Fibroblast of skin of back (primary cell): ENCODE measurements around the gene ATG9A.
A peak's percentile ranks its signal among the peaks of the same experiment; 100 is the strongest.

Experiments
- DNase-seq: peaks from one replicate; pipeline ENCODE4 v3.0.0-alpha.2; 2013

ATG9A gene

DNA sequence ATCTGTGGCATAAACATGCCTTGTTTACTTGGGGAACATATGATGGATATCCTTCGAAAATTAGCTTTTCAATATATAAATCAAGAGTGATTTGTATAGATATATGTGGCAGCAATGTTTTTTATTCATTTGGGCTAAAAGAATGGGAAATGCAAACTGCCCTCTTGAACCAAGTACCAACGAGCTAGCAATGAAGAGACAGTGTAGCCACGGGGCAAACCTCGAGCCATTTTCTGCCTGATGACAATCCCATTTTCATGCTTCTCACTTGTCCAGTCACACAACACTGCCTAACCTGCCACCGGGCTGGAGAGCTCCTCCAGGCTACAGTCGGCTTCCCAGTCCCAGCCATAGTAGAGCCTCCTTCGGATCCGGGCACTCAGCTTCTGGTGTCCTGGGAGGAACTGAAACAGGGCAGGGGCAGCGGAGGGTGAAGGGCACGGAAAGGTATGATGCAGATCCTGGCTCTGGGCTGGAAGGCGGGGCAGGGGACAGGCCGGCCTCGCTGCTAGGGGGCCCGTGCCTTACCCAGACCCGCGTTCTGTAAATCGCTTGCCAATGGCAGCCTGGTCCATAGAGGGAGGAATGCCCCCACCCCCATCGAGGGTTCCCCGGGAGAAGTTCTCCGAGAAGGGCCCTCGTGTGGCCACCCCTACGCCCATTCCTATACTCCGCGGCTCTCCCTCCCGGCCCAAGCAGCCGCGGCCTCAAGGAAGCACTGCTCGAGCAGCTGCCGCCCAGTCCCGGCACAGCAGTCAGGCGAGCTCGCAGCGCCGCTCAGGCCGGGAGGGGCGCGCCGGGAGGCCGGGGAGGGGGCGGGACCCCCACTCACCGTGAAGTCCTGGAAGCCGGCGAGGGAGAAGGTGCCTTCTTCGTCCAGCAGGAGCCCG lies 53.3 kb downstream of the ATG9A start:
- peak; percentile 48 for DNase-seq

DNA sequence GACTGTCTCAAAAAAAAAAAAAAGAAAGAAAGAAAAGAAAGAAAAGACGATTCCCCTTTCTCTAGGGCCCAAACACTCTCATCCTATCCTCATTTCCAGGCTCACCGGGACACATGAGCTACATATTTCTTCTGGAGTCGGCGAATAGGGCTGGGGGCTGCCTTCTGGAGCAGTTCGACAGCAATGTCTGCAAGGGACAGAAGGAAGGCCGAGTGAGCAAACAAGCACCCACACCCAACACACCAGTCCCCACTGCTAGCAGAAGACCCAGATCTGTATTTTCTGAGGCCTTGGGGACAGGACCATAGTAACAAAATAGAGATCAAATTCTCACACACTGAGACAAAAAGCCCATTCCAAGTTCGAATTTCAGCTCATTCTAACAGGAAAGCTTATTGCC lies 54.0 kb downstream of the ATG9A start:
- DNase-seq, result no peak

DNA sequence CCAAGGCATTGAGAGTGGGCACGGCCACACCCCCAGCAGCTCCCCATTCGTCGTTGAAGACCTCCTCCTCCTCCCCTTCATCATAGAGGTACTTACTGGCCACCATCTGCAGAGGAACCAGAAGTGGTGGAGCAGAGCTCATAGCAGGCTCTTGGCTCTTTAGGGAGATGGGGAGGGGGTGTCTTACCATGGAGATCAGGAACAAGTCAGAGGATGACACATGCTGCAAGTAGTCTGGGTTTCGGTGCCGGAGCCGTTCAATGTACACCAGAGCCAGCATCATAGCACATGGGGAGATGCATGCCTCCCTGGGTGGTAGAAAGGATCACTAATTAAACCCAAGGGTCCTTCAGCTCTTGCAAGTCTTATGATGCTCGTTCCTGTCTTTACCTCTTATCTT lies 54.6 kb downstream of the ATG9A start:
- no peak for DNase-seq

DNA sequence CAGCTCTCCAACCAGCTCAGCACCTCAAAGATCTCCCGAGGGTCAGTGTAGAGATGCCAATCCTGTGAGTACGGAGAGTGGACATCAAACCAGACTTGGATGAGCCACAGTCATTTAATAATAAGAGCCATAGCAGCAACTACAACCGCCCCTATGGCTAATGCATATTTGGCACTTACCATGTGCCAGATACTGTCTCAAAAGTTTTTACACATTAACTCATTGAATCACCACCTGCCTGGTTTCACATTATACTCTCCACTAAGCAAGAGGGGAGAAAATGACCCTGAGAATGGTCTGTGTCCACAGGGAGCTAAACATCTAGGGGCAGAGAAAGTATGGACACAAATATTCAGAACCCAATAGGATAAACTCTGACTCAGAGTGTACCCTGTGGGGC lies 55.3 kb downstream of the ATG9A start:
- DNase-seq, result no peak

DNA sequence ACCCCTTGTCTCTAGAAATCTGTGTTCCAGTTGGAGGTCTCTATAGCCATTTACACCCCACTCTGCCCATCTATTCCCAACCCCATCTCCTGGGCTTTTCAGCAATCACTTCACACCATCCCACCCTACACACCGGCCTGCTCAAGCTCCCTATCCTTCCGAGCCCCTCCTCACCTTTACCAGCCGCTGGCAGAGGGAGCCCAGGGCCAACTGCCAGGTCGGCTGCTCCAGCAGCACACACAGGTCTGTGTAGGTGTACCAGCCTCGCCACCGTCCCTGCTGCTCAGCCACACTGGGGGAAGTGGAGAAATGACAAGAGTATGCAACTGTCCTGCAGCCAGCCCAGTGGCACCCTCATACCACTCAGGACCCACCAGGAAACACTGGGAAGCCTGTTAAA lies 56.3 kb downstream of the ATG9A start:
- DNase-seq, result no peak

DNA sequence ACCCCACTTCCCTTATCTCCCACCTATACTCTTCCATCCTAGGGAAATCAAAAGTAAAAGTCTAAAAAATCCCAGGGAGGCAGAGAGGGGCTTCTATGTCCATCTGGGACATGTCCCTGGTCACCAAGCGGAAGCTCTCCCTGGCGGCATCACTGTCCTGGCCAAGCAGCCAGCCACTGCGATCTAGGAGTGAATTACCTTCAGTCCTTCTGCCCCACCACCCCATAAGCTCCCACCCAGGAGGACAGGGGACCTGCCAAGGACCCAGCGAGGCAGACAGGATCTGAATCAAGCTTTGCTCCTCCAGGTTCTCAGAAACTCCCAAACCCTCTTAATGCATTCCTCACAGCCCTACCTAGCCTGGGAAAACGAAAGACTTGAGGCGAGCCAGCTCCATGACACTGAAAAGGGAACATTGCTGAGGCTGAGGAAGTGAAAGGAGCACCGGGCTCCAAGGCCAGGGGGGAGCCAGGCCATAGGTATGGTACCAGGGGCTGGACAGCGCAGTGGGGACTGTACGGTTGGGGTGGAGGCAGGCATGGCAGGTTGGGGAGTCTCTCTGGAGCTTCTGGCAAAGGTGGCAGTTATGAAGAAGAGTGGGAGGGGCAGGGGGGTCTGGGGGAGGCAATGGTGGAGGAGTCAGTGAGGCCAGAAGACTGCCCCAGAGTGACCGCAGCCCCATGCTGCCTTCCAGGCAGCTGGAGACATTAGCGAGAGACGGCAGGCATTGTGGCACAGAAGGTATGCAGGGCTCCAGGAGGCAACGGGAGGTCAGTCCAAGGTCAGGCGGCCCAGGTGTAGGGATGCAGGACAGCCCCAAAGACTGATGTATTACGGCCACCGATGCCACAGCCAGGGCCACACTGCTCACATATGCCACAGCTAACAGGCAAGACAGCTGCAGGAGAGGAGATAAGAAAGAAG lies 56.9 kb downstream of the ATG9A start:
- DNase-seq, result no peak

DNA sequence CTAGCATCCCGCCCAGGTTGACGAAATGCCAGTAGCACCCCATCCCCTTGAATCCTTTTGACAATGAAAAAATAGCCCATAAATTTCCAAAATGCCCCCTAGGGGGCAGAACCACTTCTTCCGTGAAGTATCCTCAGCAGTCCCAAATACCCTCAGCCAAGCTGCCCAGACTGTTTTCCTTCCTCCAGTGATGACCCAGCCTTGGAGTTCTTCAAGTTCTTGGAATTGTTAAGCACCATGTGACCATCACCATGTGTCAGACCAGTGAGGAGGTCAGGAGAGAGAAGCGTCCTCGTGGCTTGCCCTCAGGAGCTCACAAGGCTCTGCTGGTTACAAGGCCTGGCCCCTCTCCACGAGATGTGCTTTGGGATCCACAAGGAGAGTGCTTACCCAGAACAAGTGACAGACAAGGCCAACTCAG lies 58.2 kb downstream of the ATG9A start:
- peak; percentile 89 for DNase-seq

DNA sequence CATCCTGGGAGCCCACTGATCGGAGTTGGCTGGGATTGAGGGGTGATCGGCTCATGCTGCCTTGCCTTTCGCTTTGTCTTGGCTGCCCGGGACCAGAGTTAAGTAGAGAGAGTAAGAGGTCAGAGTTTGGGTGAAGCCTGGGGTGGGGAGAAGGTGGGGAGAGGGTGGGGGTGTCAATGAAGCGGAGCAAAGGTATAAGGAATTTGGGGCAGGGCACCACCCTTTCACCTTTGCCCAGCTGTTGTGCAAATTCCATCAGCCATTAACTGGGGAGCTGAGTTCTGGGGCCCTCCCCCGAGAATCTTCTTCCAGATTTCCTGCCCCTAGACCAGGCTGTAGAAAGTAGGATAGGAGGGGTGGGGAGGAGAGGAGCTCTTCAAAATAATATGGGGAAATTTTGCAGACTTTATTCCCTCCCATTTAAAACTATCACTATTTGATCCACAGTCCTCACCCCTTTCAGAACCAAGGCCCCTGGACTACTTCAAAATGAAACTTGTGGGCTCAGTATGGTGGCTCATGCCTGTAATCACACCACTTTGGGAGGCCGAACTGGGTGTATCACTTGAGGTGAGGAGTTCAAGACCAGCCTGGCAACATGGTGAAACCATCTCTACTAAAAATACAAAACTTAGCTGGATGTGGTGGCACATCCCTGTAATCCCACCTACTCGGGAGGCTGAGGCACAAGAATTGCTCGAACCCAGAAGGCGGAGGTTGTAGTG lies 59.3 kb downstream of the ATG9A start, which contains the start of gene SLC23A3:
SLC23A3 (minus strand) TSS at position 100 of the 725 bp plus-strand sequence; CDS start at position 55, 45 bp downstream.
- DNase-seq, result no peak
